SHP77 (cell line): Measurements from ENCODE around the gene RIMBP2.
"Not testable (repeated sequence)": the region's sequence is repeated elsewhere in the genome, so short reads cannot be mapped to it uniquely, and the experiment has no call there.

Source experiments
- DNase-seq, 2 experiments: peaks; one replicate each; lab custom pipeline; 2025; lab: John Stamatoyannopoulos, UW

Gene RIMBP2

GRCh38 chr12:130705178-130705822, 10.8 kb downstream of the RIMBP2 start:
- no peak for DNase-seq

GRCh38 chr12:130704606-130705005, 11.5 kb downstream of the RIMBP2 start:
- DNase-seq = no peak

- DNase-seq = no peak
Measured at GRCh38 chr12:130703733-130704375, 12.2 kb downstream of the RIMBP2 start.

- DNase-seq = no peak
Measured at GRCh38 chr12:130702966-130703732, 12.9 kb downstream of the RIMBP2 start.

GRCh38 chr12:130701402-130701744, 14.7 kb downstream of the RIMBP2 start:
- no peak for DNase-seq

- no peak for DNase-seq
Measured at GRCh38 chr12:130700492-130701401, 15.4 kb downstream of the RIMBP2 start.

GRCh38 chr12:130698106-130698505, 18.0 kb downstream of the RIMBP2 start:
- DNase-seq = no peak

- no peak for DNase-seq
Measured at GRCh38 chr12:130696379-130697100, 19.6 kb downstream of the RIMBP2 start.

GRCh38 chr12:130695061-130695460, 21.0 kb downstream of the RIMBP2 start:
- no peak for DNase-seq

- DNase-seq = no peak
Measured at GRCh38 chr12:130689408-130690405, 26.4 kb downstream of the RIMBP2 start.

- not testable (repeated sequence) for DNase-seq
Measured at GRCh38 chr12:130688999-130689398, 27.1 kb downstream of the RIMBP2 start.

- DNase-seq = no peak
Measured at GRCh38 chr12:130687796-130688778, 28.0 kb downstream of the RIMBP2 start.

- no peak for DNase-seq
Measured at GRCh38 chr12:130687190-130687589, 28.9 kb downstream of the RIMBP2 start.

- DNase-seq = no peak
Measured at GRCh38 chr12:130686511-130686991, 29.5 kb downstream of the RIMBP2 start.

GRCh38 chr12:130685850-130686249, 30.2 kb downstream of the RIMBP2 start:
- DNase-seq = no peak

GRCh38 chr12:130685250-130685787, 30.8 kb downstream of the RIMBP2 start:
- no peak for DNase-seq

- no peak for DNase-seq
Measured at GRCh38 chr12:130683811-130684210, 32.3 kb downstream of the RIMBP2 start.

GRCh38 chr12:130683080-130683479, 33.0 kb downstream of the RIMBP2 start:
- no peak for DNase-seq
